DND-41 (cell line): Measurements from ENCODE around the gene DIAPH1.

Experiments used
- ATAC-seq: fragments of 200-7000 bp; cut with Tn5 transposase; 3 replicates; pipeline ENCODE4 v1.9.1; 2021; ENCODE audit warnings: low read depth; ENCODE audit not compliant: insufficient read depth
- DNase-seq: peaks from one replicate; pipeline ENCODE4 v3.0.0-alpha.2; 2020
- H2AFZ ChIP-seq: 2 replicates; pipeline ENCODE4 v1.6.0; 2012; ENCODE audit warnings: low read depth, low read length
- H3K27ac ChIP-seq: 2 replicates; pipeline ENCODE4 v1.5.1; 2012; ENCODE audit warnings: low read length, inconsistent platforms
- H3K27me3 ChIP-seq: fragments of 200-600 bp; sonication (generic); 2 replicates; pipeline ENCODE4 v1.6.0; 2012; ENCODE audit warnings: low read length, mild to moderate bottlenecking, inconsistent platforms; ENCODE audit not compliant: insufficient read depth, poor library complexity
- H3K36me3 ChIP-seq: 2 replicates; pipeline ENCODE4 v1.5.1; 2012; ENCODE audit warnings: low read length, inconsistent platforms; ENCODE audit not compliant: insufficient read depth
- H3K4me1 ChIP-seq: 2 replicates; pipeline ENCODE4 v1.5.1; 2012; ENCODE audit warnings: mild to moderate bottlenecking, low read length; ENCODE audit not compliant: insufficient read depth
- H3K4me2 ChIP-seq: 2 replicates; pipeline ENCODE4 v1.6.0; 2012; ENCODE audit warnings: mild to moderate bottlenecking, moderate library complexity, low read length, inconsistent platforms; ENCODE audit not compliant: insufficient read depth
- H3K4me3 ChIP-seq, 2 experiments: fragments of 200-600 bp in 1 of 2; shearing (Covaris generic) in 1 of 2; 2 replicates each; pipeline ENCODE4 v1.5.1; 2012 to 2016; ENCODE audit warnings: inconsistent platforms in 2 of 2, low read length in 2 of 2, mild to moderate bottlenecking in 2 of 2, low read depth in 1 of 2, moderate library complexity in 1 of 2
- H3K79me2 ChIP-seq: 2 replicates; pipeline ENCODE4 v1.6.0; 2012; ENCODE audit warnings: low read length, inconsistent platforms; ENCODE audit not compliant: insufficient read depth
- H3K9ac ChIP-seq: 2 replicates; pipeline ENCODE4 v1.6.0; 2012; ENCODE audit warnings: low read depth, mild to moderate bottlenecking, inconsistent platforms, low read length, moderate library complexity
- H3K9me3 ChIP-seq: 2 replicates; pipeline ENCODE4 v1.5.1; 2012; ENCODE audit warnings: low read length, moderate library complexity, mild to moderate bottlenecking, inconsistent platforms; ENCODE audit not compliant: insufficient read depth, severe bottlenecking
- H4K20me1 ChIP-seq: 2 replicates; pipeline ENCODE4 v1.6.0; 2012; ENCODE audit warnings: low read length; ENCODE audit not compliant: insufficient read depth
- CTCF ChIP-seq: IDR thresholded peaks from 2 replicates; pipeline ENCODE4 v1.5.1; 2012; ENCODE audit warnings: borderline replicate concordance, low read length, moderate library complexity, mild to moderate bottlenecking; ENCODE audit not compliant: poor library complexity, severe bottlenecking; ENCODE audit errors: extremely low read depth
- EZH2 ChIP-seq: IDR thresholded peaks from 3 replicates; pipeline ENCODE4 v1.6.1; 2012; ENCODE audit warnings: borderline replicate concordance, low read depth, mild to moderate bottlenecking, moderate library complexity, low read length, inconsistent platforms; ENCODE audit not compliant: severe bottlenecking

Gene DIAPH1

GRCh38 chr5:141567513-141568117, 51.2 kb downstream of the DIAPH1 start:
- Histone ChIP-seq H3K36me3 (peaks cover 90% of the 10 kb centered on the region), H3K79me2 (no peaks in the 10 kb centered on the region; the same call in 1 of the 2 replicates), H3K4me2 (no peak overlapping the region), H3K4me3 (no peak overlapping the region), H3K4me1 (no peaks in the 10 kb centered on the region), H3K9me3 (no peaks in the 10 kb centered on the region), H2AFZ (no peak overlapping the region), H3K27me3 (no peaks in the 10 kb centered on the region), H3K9ac (no peak overlapping the region), H3K27ac (no peak overlapping the region), H4K20me1 (no peaks in the 10 kb centered on the region)
- ATAC-seq = no peak
- TF ChIP-seq CTCF = peak; percentile 84
- TF ChIP-seq EZH2 = no peak
- no peak for DNase-seq

GRCh38 chr5:141565826-141566570, 52.8 kb downstream of the DIAPH1 start:
- Histone ChIP-seq H3K36me3 (peaks cover 86% of the 10 kb centered on the region), H3K4me1 (no peaks in the 10 kb centered on the region), H3K27me3 (no peaks in the 10 kb centered on the region), H3K9me3 (no peaks in the 10 kb centered on the region), H3K79me2 (no peaks in the 10 kb centered on the region; the same call in 1 of the 2 replicates), H3K27ac (no peak overlapping the region), H3K4me3 (no peak overlapping the region), H4K20me1 (no peaks in the 10 kb centered on the region), H3K4me2 (no peak overlapping the region), H2AFZ (no peak overlapping the region), H3K9ac (no peak overlapping the region)
- ATAC-seq = no peak
- no peak for DNase-seq
- no peak for TF ChIP-seq CTCF
- no peak for TF ChIP-seq EZH2

- Histone ChIP-seq H3K9ac (no peak overlapping the region), H3K27me3 (no peaks in the 10 kb centered on the region), H3K9me3 (no peaks in the 10 kb centered on the region), H3K79me2 (no peaks in the 10 kb centered on the region; the same call in 1 of the 2 replicates), H3K36me3 (peaks cover 84% of the 10 kb centered on the region), H3K4me2 (no peak overlapping the region), H3K27ac (peak overlapping the region; percentile 47; the same call in 1 of the 2 replicates), H3K4me3 (no peak overlapping the region), H3K4me1 (no peaks in the 10 kb centered on the region), H4K20me1 (no peaks in the 10 kb centered on the region; the same call in 1 of the 2 replicates), H2AFZ (no peak overlapping the region)
- TF ChIP-seq EZH2 (no peak), CTCF (peak; percentile 85)
- DNase-seq (peak; percentile 69), ATAC-seq (peak; percentile 88)
Observed at GRCh38 chr5:141564216-141564692, 54.5 kb downstream of the DIAPH1 start.
